ENCODE data around the gene GYG2. TPM values are rescaled to one million over a fixed set of nuclear protein-coding genes. Genes with fewer than 3 reads are reported as not detected.

The GYG2 gene
- total and polyA plus RNA-seq, 5 donors from 2014 or later, result not detected

DNA sequence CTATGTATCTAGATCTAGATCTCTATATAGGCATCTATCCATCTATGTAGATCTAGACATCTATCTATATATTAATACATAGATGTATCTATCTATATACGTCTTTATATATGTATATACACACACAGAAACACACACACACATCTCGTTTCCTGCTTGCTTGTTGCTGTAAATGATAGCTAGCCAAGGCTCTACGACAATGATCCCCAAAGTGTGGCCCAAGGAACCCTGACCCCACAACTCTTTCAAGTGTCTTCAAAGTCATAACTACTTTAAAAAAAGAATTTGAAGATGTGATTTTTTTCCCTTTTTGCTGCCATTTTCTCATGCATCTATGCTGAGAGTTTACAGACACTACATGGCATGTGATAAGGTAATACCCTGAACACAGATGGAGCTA is 28.8 kb downstream of the GYG2 start:
- H3K4me1 Mint-ChIP-seq, result no peaks in the 10 kb centered on the region
- H3K4me3 Mint-ChIP-seq, result no peak overlapping the region
- peaks cover 0 to 3% (median 0%) of the 10 kb centered on the region in 7 donors for H3K9me3 Mint-ChIP-seq
- Histone ChIP-seq H3K36me3 (ENCODE audit: control insufficient read depth, insufficient read depth, low read length) (no peaks in the 10 kb centered on the region), H3K4me1 (ENCODE audit: control insufficient read depth, insufficient read depth, low read length, poor library complexity, severe bottlenecking) (no peaks in the 10 kb centered on the region), H3K27me3 (ENCODE audit: control insufficient read depth, insufficient read depth, low read length) (no peaks in the 10 kb centered on the region), H3K9me3 (ENCODE audit: control insufficient read depth in 2 of 2, low read length in 2 of 2) (no peaks in the 10 kb centered on the region), H3K4me3 (ENCODE audit: low read depth, low read length) (no peak overlapping the region), H3K27ac (ENCODE audit: insufficient read depth, low read length, poor library complexity, severe bottlenecking) (no peak overlapping the region)
- H3K27me3 Mint-ChIP-seq, result no peaks in the 10 kb centered on the region
- no peak overlapping the region for H3K27ac Mint-ChIP-seq
- no peaks in the 10 kb centered on the region for H3K36me3 Mint-ChIP-seq
- ATAC-seq (ENCODE audit: low read depth in 2 of 2), result no peak
- no peak for DNase-seq

DNA sequence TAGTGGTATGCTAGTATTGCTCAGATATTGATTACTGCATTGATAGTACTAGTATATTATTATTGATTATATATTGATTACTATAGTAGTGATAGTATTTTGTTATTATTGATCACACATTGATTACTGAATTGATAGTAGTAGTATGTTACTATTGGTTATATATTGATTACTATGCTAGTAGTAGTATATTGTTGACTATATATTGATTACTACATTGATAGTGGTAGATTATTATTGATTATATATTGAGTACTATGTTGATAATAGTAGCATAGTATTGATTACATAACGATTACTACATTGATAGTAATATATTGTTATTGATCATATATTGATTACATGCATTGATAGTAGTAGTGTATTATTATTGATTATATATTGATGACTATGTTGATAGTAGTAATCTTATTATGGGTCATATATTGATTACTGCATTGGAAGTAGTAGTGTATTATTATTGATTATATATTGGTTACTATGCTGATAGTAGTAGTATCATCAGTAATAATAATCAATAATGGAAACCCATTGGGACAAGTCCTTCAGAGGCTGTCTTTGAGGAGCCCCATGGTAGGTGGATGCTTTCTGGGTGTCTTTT is 30.6 kb downstream of the GYG2 start:
- Mint-ChIP-seq H3K27me3 (no peaks in the 10 kb centered on the region), H3K4me1 (no peaks in the 10 kb centered on the region), H3K27ac (no peak overlapping the region), H3K9me3 (peaks cover 0 to 2% (median 0%) of the 10 kb centered on the region in 7 donors), H3K36me3 (no peaks in the 10 kb centered on the region), H3K4me3 (no peak overlapping the region)
- H3K4me3 ChIP-seq (ENCODE audit: low read depth, low read length), result no peak overlapping the region
- DNase-seq (no peak), ATAC-seq (ENCODE audit: low read depth in 2 of 2) (no peak)
- no peaks in the 10 kb centered on the region for H3K4me1 ChIP-seq (ENCODE audit: control insufficient read depth, insufficient read depth, low read length, poor library complexity, severe bottlenecking)
- H3K36me3 ChIP-seq (ENCODE audit: control insufficient read depth, insufficient read depth, low read length), result no peaks in the 10 kb centered on the region
- no peaks in the 10 kb centered on the region for H3K27me3 ChIP-seq (ENCODE audit: control insufficient read depth, insufficient read depth, low read length)
- no peaks in the 10 kb centered on the region for H3K9me3 ChIP-seq (ENCODE audit: control insufficient read depth in 2 of 2, low read length in 2 of 2)
- no peak overlapping the region for H3K27ac ChIP-seq (ENCODE audit: insufficient read depth, low read length, poor library complexity, severe bottlenecking)

DNA sequence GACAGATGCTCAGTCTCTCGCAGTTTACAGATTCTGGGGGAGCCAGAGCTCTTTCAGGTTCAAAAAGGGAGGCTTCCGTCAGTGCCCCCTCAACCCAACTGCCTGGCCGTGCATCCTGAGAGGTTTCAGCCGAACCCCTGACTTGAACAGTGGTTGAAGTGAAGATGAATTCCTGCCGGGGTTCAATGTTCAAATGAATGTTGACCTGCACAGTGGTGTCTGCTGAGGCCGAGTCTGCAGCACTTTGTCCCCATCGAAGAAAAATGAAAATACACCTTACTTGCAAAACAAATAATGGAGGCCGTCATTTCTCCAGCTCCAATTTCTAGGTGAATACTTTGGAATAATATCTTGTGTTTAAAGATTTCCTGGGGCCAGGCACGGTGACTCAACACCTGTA is 33.7 kb downstream of the GYG2 start:
- no peaks in the 10 kb centered on the region for H3K27me3 Mint-ChIP-seq
- no peaks in the 10 kb centered on the region for H3K36me3 Mint-ChIP-seq
- DNase-seq (no peak), ATAC-seq (ENCODE audit: low read depth in 2 of 2) (no peak)
- H3K4me3 Mint-ChIP-seq, result no peak overlapping the region
- H3K4me1 Mint-ChIP-seq, result no peaks in the 10 kb centered on the region
- no peak overlapping the region for H3K4me3 ChIP-seq (ENCODE audit: low read depth, low read length)
- H3K9me3 ChIP-seq (ENCODE audit: control insufficient read depth in 2 of 2, low read length in 2 of 2), result no peaks in the 10 kb centered on the region
- H3K27me3 ChIP-seq (ENCODE audit: control insufficient read depth, insufficient read depth, low read length), result no peaks in the 10 kb centered on the region
- peaks cover 0 to 2% (median 0%) of the 10 kb centered on the region in 7 donors for H3K9me3 Mint-ChIP-seq
- no peaks in the 10 kb centered on the region for H3K36me3 ChIP-seq (ENCODE audit: control insufficient read depth, insufficient read depth, low read length)
- H3K27ac ChIP-seq (ENCODE audit: insufficient read depth, low read length, poor library complexity, severe bottlenecking), result no peak overlapping the region
- no peak overlapping the region for H3K27ac Mint-ChIP-seq
- H3K4me1 ChIP-seq (ENCODE audit: control insufficient read depth, insufficient read depth, low read length, poor library complexity, severe bottlenecking), result no peaks in the 10 kb centered on the region

DNA sequence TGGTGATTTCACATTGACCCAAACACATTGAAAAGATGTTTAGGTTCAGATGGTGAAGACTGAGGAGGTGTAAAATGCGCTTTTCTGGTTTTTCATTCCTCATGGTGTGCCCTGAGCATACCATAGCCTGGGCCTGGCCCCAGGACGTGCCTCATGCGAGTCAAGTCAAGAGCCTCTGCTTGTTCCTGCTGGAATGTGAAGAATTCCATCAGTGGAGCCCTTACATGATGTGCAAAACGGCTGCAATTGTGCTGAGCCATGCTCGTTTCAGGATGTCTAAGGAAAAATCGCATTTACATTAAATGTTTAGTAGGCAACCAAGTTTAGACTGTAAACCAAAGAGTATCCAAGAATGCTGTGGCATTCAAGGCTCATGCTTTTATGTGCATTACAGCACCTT is 34.9 kb downstream of the GYG2 start:
- no peak overlapping the region for H3K4me3 Mint-ChIP-seq
- Histone ChIP-seq H3K36me3 (ENCODE audit: control insufficient read depth, insufficient read depth, low read length) (no peaks in the 10 kb centered on the region), H3K9me3 (ENCODE audit: control insufficient read depth in 2 of 2, low read length in 2 of 2) (no peaks in the 10 kb centered on the region), H3K4me1 (ENCODE audit: control insufficient read depth, insufficient read depth, low read length, poor library complexity, severe bottlenecking) (no peaks in the 10 kb centered on the region), H3K27ac (ENCODE audit: insufficient read depth, low read length, poor library complexity, severe bottlenecking) (no peak overlapping the region), H3K27me3 (ENCODE audit: control insufficient read depth, insufficient read depth, low read length) (no peaks in the 10 kb centered on the region), H3K4me3 (ENCODE audit: low read depth, low read length) (no peak overlapping the region)
- H3K4me1 Mint-ChIP-seq, result no peaks in the 10 kb centered on the region
- no peaks in the 10 kb centered on the region for H3K36me3 Mint-ChIP-seq
- no peak overlapping the region for H3K27ac Mint-ChIP-seq
- DNase-seq, result no peak
- no peak for ATAC-seq (ENCODE audit: low read depth in 2 of 2)
- no peaks in the 10 kb centered on the region for H3K27me3 Mint-ChIP-seq
- H3K9me3 Mint-ChIP-seq, result peaks cover 0 to 4% (median 0%) of the 10 kb centered on the region in 7 donors

DNA sequence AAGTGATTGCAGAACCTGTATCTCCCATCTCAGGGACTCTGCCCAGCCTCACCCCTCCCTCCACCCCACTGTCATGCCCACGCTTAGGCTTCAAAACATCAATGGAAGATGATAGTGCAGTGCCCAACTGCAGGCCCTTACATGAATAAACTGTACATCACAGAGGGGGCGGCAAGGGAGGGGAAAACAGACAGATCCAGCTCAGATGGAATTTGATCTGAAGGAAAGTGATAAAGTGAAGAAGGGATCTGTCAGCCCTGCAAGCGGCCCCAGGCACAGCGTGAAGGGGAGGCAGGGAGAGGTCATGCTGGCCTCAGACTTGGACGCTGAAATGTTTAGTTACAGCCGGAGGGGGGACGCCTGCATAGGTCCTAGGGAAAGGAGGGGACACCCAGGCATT is 38.5 kb downstream of the GYG2 start:
- Mint-ChIP-seq H3K27me3 (no peaks in the 10 kb centered on the region), H3K27ac (no peak overlapping the region), H3K4me1 (no peaks in the 10 kb centered on the region), H3K9me3 (peaks cover 0 to 9% (median 0%) of the 10 kb centered on the region in 7 donors), H3K36me3 (no peaks in the 10 kb centered on the region), H3K4me3 (no peak overlapping the region)
- no peak overlapping the region for H3K27ac ChIP-seq (ENCODE audit: insufficient read depth, low read length, poor library complexity, severe bottlenecking)
- H3K9me3 ChIP-seq (ENCODE audit: control insufficient read depth in 2 of 2, low read length in 2 of 2), result no peaks in the 10 kb centered on the region
- no peaks in the 10 kb centered on the region for H3K4me1 ChIP-seq (ENCODE audit: control insufficient read depth, insufficient read depth, low read length, poor library complexity, severe bottlenecking)
- H3K36me3 ChIP-seq (ENCODE audit: control insufficient read depth, insufficient read depth, low read length), result no peaks in the 10 kb centered on the region
- no peak overlapping the region for H3K4me3 ChIP-seq (ENCODE audit: low read depth, low read length)
- no peak for DNase-seq
- no peaks in the 10 kb centered on the region for H3K27me3 ChIP-seq (ENCODE audit: control insufficient read depth, insufficient read depth, low read length)
- ATAC-seq (ENCODE audit: low read depth in 2 of 2), result no peak

DNA sequence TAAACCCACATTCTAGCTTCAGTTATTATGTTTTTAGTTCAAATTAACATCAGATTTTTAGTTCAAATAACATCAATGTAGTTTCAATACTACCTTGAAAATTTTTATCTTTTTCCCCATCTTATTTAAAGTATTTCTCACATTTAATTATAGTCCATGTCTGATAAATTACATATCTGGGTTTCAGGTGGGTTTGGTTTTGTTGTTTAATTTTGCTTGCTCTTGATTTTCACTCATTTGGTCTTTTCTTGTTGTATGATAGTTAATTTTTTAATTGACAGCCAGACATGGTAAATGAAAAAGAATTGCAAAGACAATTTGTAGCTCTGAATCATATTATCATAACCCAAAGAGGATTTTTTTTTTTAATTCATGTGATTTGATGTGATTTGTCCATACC is 41.9 kb downstream of the GYG2 start:
- no peak overlapping the region for H3K4me3 Mint-ChIP-seq

DNA sequence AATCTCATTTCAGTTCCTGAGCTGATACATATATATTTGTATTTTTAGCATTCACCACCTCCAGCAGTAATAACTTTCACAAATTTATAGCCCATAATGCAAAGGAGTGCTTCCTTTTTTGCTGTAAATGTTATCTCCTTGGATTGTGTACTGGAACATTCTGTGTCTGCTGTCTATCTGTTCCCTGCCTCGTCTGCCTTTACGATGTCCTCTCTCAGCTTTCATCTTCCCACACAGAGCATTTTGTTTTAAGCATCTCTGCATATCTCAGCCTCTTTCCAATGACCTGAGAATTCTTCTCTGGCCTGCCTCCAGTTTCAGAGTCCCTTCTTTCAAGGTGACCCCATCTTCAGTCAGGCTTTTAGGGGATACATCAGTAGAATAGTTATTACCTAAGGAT is 43.1 kb downstream of the GYG2 start:
- Mint-ChIP-seq H3K27me3 (no peaks in the 10 kb centered on the region), H3K4me3 (no peak overlapping the region), H3K27ac (no peak overlapping the region), H3K4me1 (no peaks in the 10 kb centered on the region), H3K9me3 (peaks cover 0 to 13% (median 0%) of the 10 kb centered on the region in 7 donors), H3K36me3 (no peaks in the 10 kb centered on the region)
- no peak for DNase-seq
- Histone ChIP-seq H3K27ac (ENCODE audit: insufficient read depth, low read length, poor library complexity, severe bottlenecking) (no peak overlapping the region), H3K4me3 (ENCODE audit: low read depth, low read length) (no peak overlapping the region), H3K27me3 (ENCODE audit: control insufficient read depth, insufficient read depth, low read length) (no peaks in the 10 kb centered on the region), H3K4me1 (ENCODE audit: control insufficient read depth, insufficient read depth, low read length, poor library complexity, severe bottlenecking) (no peaks in the 10 kb centered on the region), H3K9me3 (ENCODE audit: control insufficient read depth in 2 of 2, low read length in 2 of 2) (no peaks in the 10 kb centered on the region), H3K36me3 (ENCODE audit: control insufficient read depth, insufficient read depth, low read length) (no peaks in the 10 kb centered on the region)
- ATAC-seq (ENCODE audit: low read depth in 2 of 2), result no peak

More for the DNA sequence above, 41.9 kb downstream of the GYG2 start:
- Histone ChIP-seq H3K4me1 (ENCODE audit: control insufficient read depth, insufficient read depth, low read length, poor library complexity, severe bottlenecking) (no peaks in the 10 kb centered on the region), H3K27ac (ENCODE audit: insufficient read depth, low read length, poor library complexity, severe bottlenecking) (no peak overlapping the region), H3K36me3 (ENCODE audit: control insufficient read depth, insufficient read depth, low read length) (no peaks in the 10 kb centered on the region), H3K9me3 (ENCODE audit: control insufficient read depth in 2 of 2, low read length in 2 of 2) (no peaks in the 10 kb centered on the region), H3K27me3 (ENCODE audit: control insufficient read depth, insufficient read depth, low read length) (no peaks in the 10 kb centered on the region), H3K4me3 (ENCODE audit: low read depth, low read length) (no peak overlapping the region)
- Mint-ChIP-seq H3K4me1 (no peaks in the 10 kb centered on the region), H3K27me3 (no peaks in the 10 kb centered on the region), H3K36me3 (no peaks in the 10 kb centered on the region), H3K9me3 (peaks cover 0 to 11% (median 0%) of the 10 kb centered on the region in 7 donors), H3K27ac (no peak overlapping the region)
- no peak for ATAC-seq (ENCODE audit: low read depth in 2 of 2)
- DNase-seq, result no peak

DNA sequence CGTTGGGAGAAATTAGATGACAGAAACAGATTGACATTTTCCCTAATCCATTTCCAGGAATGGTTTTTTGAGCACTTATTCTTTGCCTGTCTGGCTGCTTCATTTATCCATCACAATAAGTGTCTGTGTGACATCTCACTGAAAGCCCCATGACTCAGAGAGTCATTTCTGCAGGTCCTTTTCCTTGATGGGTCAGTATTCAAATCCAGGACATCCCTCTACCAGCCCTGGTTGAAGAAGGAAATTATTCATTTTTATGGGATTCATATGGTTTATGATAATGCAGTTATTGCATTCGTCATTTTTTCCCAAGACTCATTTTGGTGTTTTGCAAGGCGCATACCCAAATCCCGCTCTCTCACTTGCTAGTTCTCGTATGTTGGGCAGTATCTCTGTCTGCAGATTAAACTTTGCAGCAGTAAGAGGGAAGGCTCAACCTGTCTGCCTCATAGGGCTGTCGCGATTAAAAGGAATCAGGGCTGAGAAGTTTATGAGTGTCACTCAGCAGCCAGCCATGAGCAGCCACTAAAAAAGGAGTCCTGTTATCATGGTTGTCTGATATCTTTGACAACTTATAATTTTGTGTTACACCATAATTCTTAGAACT is 44.0 kb downstream of the GYG2 start:
- Histone ChIP-seq H3K9me3 (ENCODE audit: control insufficient read depth in 2 of 2, low read length in 2 of 2) (no peaks in the 10 kb centered on the region), H3K27ac (ENCODE audit: insufficient read depth, low read length, poor library complexity, severe bottlenecking) (no peak overlapping the region), H3K27me3 (ENCODE audit: control insufficient read depth, insufficient read depth, low read length) (no peaks in the 10 kb centered on the region), H3K36me3 (ENCODE audit: control insufficient read depth, insufficient read depth, low read length) (no peaks in the 10 kb centered on the region), H3K4me3 (ENCODE audit: low read depth, low read length) (no peak overlapping the region), H3K4me1 (ENCODE audit: control insufficient read depth, insufficient read depth, low read length, poor library complexity, severe bottlenecking) (no peaks in the 10 kb centered on the region)
- Mint-ChIP-seq H3K27ac (no peak overlapping the region), H3K27me3 (no peaks in the 10 kb centered on the region), H3K4me1 (no peaks in the 10 kb centered on the region), H3K36me3 (no peaks in the 10 kb centered on the region), H3K9me3 (peaks cover 0 to 12% (median 0%) of the 10 kb centered on the region in 7 donors), H3K4me3 (no peak overlapping the region)
- ATAC-seq (ENCODE audit: low read depth in 2 of 2) (no peak), DNase-seq (no peak)

Measured in CD4-positive, CD25-positive, alpha-beta regulatory T cell (primary cell).